Hepatocyte (in vitro differentiated cells): ENCODE data around the gene SLC19A3.

ENCODE experiments used
- EZH2 ChIP-seq: fragments of 200-600 bp; sonication (generic); IDR thresholded peaks from 2 replicates; pipeline ENCODE4 v1.6.1; 2016; ENCODE audit warnings: antibody characterized with exemption, mild to moderate bottlenecking, borderline replicate concordance
- EZH2phosphoT487 ChIP-seq: fragments of 200-600 bp; sonication (generic); IDR thresholded peaks from one replicate; pipeline ENCODE4 v1.6.1; 2018; ENCODE audit warnings: antibody characterized with exemption, mild to moderate bottlenecking, low read depth, moderate library complexity; ENCODE audit not compliant: unreplicated experiment, severe bottlenecking
- TF ChIP-seq, protein P1 (sequence below): fragments of 200-600 bp; sonication (generic); IDR thresholded peaks from 2 replicates; pipeline ENCODE4 v1.5.1; 2016; ENCODE audit warnings: antibody characterized with exemption, mild to moderate bottlenecking; ENCODE audit not compliant: poor library complexity

DNA sequence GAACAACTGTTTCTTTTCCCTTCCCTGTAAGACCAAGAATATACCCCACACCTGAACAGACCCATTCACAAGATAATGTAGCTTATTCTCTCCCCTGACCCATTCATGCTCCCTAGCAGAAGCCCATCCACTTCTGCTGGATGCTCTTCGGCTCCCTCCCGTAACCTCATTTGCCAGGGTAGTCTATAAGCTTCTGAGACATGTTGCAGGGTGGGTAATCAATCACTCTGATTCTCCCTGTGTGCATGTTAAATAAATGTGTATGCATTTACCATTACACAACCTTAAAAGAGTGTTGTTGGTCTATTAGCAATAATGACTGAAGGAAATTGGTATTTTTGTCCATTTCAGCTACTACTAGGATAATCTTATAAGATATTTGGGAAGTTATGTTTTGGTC lies 1.3 kb downstream of the SLC19A3 start:
- TF ChIP-seq EZH2phosphoT487: no peak
- TF ChIP-seq, protein P1, sequence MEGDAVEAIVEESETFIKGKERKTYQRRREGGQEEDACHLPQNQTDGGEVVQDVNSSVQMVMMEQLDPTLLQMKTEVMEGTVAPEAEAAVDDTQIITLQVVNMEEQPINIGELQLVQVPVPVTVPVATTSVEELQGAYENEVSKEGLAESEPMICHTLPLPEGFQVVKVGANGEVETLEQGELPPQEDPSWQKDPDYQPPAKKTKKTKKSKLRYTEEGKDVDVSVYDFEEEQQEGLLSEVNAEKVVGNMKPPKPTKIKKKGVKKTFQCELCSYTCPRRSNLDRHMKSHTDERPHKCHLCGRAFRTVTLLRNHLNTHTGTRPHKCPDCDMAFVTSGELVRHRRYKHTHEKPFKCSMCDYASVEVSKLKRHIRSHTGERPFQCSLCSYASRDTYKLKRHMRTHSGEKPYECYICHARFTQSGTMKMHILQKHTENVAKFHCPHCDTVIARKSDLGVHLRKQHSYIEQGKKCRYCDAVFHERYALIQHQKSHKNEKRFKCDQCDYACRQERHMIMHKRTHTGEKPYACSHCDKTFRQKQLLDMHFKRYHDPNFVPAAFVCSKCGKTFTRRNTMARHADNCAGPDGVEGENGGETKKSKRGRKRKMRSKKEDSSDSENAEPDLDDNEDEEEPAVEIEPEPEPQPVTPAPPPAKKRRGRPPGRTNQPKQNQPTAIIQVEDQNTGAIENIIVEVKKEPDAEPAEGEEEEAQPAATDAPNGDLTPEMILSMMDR: no peak
- no peak for TF ChIP-seq EZH2
